HepG2 (cell line): ENCODE results near the gene SINHCAF.

Experiments used
- BHLHE40 ChIP-seq: IDR thresholded peaks from 2 replicates; pipeline ENCODE4 v1.6.1; 2011; ENCODE audit warnings: low read length, improper control_type of control experiment
- BRD4 ChIP-seq: sonication (generic); formaldehyde crosslinking; IDR thresholded peaks from 2 replicates; pipeline ENCODE4 v1.4.0; 2020; ENCODE audit warnings: missing genetic modification reagents
- CCDC6 ChIP-seq: sonication (generic); formaldehyde crosslinking; IDR thresholded peaks from 2 replicates; pipeline ENCODE4 v1.8.1; 2022; ENCODE audit warnings: mild to moderate bottlenecking, missing genetic modification reagents, moderate library complexity
- EZH2 ChIP-seq: conservative IDR thresholded peaks from 2 replicates; pipeline ENCODE4 v1.6.1; 2012; ENCODE audit warnings: mild to moderate bottlenecking, low read depth, low read length, moderate library complexity
- POLR2A ChIP-seq, 2 experiments: IDR thresholded peaks; 2 replicates each; pipeline ENCODE4 v1.6.1; 2011; ENCODE audit warnings: low read depth in 2 of 2, low read length in 2 of 2, mild to moderate bottlenecking in 1 of 2, moderate library complexity in 1 of 2; ENCODE audit not compliant: insufficient read depth in 1 of 2
- RBM39 ChIP-seq: fragments of 200-400 bp; formaldehyde crosslinking; IDR thresholded peaks from one replicate; pipeline ENCODE4 v1.6.1; 2018; ENCODE audit warnings: antibody characterized with exemption, mild to moderate bottlenecking, low read depth, low read length; ENCODE audit not compliant: poor library complexity, severe bottlenecking
- YEATS2 ChIP-seq: sonication (generic); formaldehyde crosslinking; IDR thresholded peaks from 2 replicates; pipeline ENCODE4 v1.4.0; 2020; ENCODE audit warnings: missing genetic modification reagents, borderline replicate concordance
- ZFX ChIP-seq: sonication (generic); formaldehyde crosslinking; IDR thresholded peaks from 2 replicates; pipeline ENCODE4 v1.4.0; 2020; ENCODE audit warnings: mild to moderate bottlenecking, low read depth, missing genetic modification reagents, moderate library complexity
- ZNF776 ChIP-seq: sonication (generic); formaldehyde crosslinking; IDR thresholded peaks from 2 replicates; pipeline ENCODE4 v1.4.0; 2020; ENCODE audit warnings: mild to moderate bottlenecking, missing genetic modification reagents
- TF ChIP-seq, protein P1 (sequence below): sonication (generic); formaldehyde crosslinking; IDR thresholded peaks from 2 replicates; pipeline ENCODE4 v1.4.0; 2020; ENCODE audit warnings: mild to moderate bottlenecking, missing genetic modification reagents
- TF ChIP-seq, protein P2 (sequence below): IDR thresholded peaks from 2 replicates; pipeline ENCODE4 v1.6.1; 2012; ENCODE audit warnings: low read length, improper control_type of control experiment
- TF ChIP-seq, protein P3 (sequence below): fragments of 450-650 bp; IDR thresholded peaks from 2 replicates; pipeline ENCODE4 v1.6.1; 2017; ENCODE audit warnings: mild to moderate bottlenecking
- TF ChIP-seq, protein P4 (sequence below): IDR thresholded peaks from 2 replicates; pipeline ENCODE4 v1.6.1; 2016; ENCODE audit warnings: missing compliant biosample characterization, missing genetic modification reagents, borderline replicate concordance

DNA sequence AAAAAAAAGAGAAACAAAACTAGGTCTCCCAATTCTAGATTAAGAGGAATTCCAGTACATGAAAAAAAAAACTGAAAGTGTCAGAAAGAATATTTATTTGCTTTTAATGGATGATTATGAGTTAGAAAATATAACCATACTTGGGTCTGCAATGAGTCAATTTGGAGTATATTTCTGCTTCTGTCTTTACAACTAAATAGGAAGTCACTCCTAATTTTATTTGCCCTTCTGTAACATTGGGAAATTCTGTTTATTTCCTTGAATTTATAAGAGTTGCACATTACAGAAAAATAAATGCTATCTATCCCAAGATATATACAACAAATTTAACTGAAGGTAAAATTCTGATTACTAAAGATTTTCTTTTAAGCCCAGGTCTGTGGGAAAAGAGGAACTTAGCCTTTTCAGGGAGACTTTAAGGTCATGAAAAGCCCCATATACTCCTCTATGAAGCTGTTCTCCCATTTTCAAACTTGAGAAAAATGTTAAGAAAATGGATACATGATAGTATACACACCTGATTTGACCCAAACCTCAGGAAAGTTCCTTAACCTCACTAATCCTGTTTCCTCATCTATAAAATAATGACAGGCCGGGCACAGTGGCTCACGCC lies 7.2 kb downstream of the SINHCAF start:
- TF ChIP-seq, protein P1, sequence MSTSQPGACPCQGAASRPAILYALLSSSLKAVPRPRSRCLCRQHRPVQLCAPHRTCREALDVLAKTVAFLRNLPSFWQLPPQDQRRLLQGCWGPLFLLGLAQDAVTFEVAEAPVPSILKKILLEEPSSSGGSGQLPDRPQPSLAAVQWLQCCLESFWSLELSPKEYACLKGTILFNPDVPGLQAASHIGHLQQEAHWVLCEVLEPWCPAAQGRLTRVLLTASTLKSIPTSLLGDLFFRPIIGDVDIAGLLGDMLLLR (CRISPR knock-in tag): no peak
- TF ChIP-seq, protein P2, sequence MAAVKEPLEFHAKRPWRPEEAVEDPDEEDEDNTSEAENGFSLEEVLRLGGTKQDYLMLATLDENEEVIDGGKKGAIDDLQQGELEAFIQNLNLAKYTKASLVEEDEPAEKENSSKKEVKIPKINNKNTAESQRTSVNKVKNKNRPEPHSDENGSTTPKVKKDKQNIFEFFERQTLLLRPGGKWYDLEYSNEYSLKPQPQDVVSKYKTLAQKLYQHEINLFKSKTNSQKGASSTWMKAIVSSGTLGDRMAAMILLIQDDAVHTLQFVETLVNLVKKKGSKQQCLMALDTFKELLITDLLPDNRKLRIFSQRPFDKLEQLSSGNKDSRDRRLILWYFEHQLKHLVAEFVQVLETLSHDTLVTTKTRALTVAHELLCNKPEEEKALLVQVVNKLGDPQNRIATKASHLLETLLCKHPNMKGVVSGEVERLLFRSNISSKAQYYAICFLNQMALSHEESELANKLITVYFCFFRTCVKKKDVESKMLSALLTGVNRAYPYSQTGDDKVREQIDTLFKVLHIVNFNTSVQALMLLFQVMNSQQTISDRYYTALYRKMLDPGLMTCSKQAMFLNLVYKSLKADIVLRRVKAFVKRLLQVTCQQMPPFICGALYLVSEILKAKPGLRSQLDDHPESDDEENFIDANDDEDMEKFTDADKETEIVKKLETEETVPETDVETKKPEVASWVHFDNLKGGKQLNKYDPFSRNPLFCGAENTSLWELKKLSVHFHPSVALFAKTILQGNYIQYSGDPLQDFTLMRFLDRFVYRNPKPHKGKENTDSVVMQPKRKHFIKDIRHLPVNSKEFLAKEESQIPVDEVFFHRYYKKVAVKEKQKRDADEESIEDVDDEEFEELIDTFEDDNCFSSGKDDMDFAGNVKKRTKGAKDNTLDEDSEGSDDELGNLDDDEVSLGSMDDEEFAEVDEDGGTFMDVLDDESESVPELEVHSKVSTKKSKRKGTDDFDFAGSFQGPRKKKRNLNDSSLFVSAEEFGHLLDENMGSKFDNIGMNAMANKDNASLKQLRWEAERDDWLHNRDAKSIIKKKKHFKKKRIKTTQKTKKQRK: no peak
- TF ChIP-seq ZNF776 (CRISPR knock-in tag) (no peak), BHLHE40 (no peak), CCDC6 (no peak), BRD4 (CRISPR knock-in tag) (no peak), ZFX (CRISPR knock-in tag) (no peak), EZH2 (no peak), POLR2A (IDR thresholded peaks at IDR 0.05; ENCODE audit: insufficient read depth in 1 of 2, low read depth in 2 of 2, low read length in 2 of 2) (no peak), RBM39 (no peak), YEATS2 (CRISPR knock-in tag) (no peak)
- TF ChIP-seq, protein P3, sequence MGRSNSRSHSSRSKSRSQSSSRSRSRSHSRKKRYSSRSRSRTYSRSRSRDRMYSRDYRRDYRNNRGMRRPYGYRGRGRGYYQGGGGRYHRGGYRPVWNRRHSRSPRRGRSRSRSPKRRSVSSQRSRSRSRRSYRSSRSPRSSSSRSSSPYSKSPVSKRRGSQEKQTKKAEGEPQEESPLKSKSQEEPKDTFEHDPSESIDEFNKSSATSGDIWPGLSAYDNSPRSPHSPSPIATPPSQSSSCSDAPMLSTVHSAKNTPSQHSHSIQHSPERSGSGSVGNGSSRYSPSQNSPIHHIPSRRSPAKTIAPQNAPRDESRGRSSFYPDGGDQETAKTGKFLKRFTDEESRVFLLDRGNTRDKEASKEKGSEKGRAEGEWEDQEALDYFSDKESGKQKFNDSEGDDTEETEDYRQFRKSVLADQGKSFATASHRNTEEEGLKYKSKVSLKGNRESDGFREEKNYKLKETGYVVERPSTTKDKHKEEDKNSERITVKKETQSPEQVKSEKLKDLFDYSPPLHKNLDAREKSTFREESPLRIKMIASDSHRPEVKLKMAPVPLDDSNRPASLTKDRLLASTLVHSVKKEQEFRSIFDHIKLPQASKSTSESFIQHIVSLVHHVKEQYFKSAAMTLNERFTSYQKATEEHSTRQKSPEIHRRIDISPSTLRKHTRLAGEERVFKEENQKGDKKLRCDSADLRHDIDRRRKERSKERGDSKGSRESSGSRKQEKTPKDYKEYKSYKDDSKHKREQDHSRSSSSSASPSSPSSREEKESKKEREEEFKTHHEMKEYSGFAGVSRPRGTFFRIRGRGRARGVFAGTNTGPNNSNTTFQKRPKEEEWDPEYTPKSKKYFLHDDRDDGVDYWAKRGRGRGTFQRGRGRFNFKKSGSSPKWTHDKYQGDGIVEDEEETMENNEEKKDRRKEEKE: no peak
- TF ChIP-seq, protein P4, sequence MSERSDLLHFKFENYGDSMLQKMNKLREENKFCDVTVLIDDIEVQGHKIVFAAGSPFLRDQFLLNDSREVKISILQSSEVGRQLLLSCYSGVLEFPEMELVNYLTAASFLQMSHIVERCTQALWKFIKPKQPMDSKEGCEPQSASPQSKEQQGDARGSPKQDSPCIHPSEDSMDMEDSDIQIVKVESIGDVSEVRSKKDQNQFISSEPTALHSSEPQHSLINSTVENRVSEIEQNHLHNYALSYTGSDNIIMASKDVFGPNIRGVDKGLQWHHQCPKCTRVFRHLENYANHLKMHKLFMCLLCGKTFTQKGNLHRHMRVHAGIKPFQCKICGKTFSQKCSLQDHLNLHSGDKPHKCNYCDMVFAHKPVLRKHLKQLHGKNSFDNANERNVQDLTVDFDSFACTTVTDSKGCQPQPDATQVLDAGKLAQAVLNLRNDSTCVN (CRISPR knock-in tag): no peak
